ENCODE data around the gene MTHFD1. TPM values are rescaled to one million over a fixed set of nuclear protein-coding genes. Genes with fewer than 3 reads are reported as not detected.

The MTHFD1 gene
- total RNA-seq, 1 donor from 2014 or later: 43.7 TPM

DNA sequence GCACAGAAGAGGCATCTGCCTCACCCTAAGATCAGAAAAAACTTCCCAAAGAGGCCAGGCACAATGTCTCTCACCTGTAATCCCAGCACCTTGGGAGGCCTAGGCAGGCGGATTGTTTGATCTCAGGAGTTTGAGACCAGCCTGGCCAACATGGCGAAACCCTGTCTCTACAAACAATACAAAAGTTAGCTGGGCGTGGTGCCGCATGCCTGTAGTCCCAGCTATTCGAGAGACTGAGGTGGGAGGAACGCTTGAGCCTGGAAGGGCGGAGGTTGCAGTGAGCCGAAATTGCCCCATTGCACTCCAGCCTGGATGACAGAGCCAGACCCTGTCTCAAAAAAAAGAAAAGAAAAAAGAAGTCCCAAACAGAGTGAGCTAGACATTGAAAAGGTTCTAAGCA, 120.9 kb downstream of the MTHFD1 start:
- peaks cover 5% of the 10 kb centered on the region for H3K36me3 Mint-ChIP-seq (ENCODE audit: low read depth, unreplicated experiment)
- peaks cover 50% of the 10 kb centered on the region for H3K4me1 Mint-ChIP-seq (ENCODE audit: unreplicated experiment)
- TF ChIP-seq, protein P1, sequence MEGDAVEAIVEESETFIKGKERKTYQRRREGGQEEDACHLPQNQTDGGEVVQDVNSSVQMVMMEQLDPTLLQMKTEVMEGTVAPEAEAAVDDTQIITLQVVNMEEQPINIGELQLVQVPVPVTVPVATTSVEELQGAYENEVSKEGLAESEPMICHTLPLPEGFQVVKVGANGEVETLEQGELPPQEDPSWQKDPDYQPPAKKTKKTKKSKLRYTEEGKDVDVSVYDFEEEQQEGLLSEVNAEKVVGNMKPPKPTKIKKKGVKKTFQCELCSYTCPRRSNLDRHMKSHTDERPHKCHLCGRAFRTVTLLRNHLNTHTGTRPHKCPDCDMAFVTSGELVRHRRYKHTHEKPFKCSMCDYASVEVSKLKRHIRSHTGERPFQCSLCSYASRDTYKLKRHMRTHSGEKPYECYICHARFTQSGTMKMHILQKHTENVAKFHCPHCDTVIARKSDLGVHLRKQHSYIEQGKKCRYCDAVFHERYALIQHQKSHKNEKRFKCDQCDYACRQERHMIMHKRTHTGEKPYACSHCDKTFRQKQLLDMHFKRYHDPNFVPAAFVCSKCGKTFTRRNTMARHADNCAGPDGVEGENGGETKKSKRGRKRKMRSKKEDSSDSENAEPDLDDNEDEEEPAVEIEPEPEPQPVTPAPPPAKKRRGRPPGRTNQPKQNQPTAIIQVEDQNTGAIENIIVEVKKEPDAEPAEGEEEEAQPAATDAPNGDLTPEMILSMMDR (IDR thresholded peaks at IDR 0.05; ENCODE audit: unreplicated experiment): no peak
- no peak for DNase-seq (ENCODE audit: low spot score)
- H3K27me3 Mint-ChIP-seq (ENCODE audit: unreplicated experiment): peaks cover 7% of the 10 kb centered on the region
- no peaks in the 10 kb centered on the region for H3K9me3 Mint-ChIP-seq (ENCODE audit: unreplicated experiment)
- no peak overlapping the region for H3K4me3 Mint-ChIP-seq (ENCODE audit: unreplicated experiment)
- H3K27ac Mint-ChIP-seq (ENCODE audit: unreplicated experiment): no peak overlapping the region

Other genes starting within 250 kb of the MTHFD1 start
- gene ESR2, start 94.0 kb upstream of the MTHFD1 start, total RNA-seq (ENCODE audit: unreplicated experiment): not detected
- gene AKAP5, start 77.1 kb downstream of the MTHFD1 start, total RNA-seq (ENCODE audit: unreplicated experiment): 6.1 TPM
- gene ZBTB25, start 115.5 kb downstream of the MTHFD1 start, total RNA-seq (ENCODE audit: unreplicated experiment): 9.4 TPM
- gene ZBTB1, start 116.4 kb downstream of the MTHFD1 start, total RNA-seq (ENCODE audit: unreplicated experiment): 57.8 TPM
- 9.4 TPM for gene HSPA2, start 152.4 kb downstream of the MTHFD1 start, total RNA-seq (ENCODE audit: unreplicated experiment)
- gene PPP1R36, start 161.6 kb downstream of the MTHFD1 start, total RNA-seq (ENCODE audit: unreplicated experiment): 2.1 TPM

Data from endothelial cell (in vitro differentiated cells).